Suprapubic skin (tissue), 4 donors: ENCODE results near the gene ENG. TPM values are rescaled to one million over a fixed set of nuclear protein-coding genes. Genes with fewer than 3 reads are reported as not detected.
A peak's percentile ranks its signal among the peaks of the same experiment; 100 is the strongest.

Experiments
- DNase-seq, 2 donors: peaks; one replicate each; pipeline ENCODE4 v3.0.0-alpha.2; 2019; ENCODE audit warnings: low spot score in 2 of 2
- H3K27ac ChIP-seq: fragments of 200-600 bp; sonication (generic); one replicate; pipeline ENCODE4 v1.5.1; 2019
- H3K27me3 ChIP-seq: fragments of 200-600 bp; sonication (generic); one replicate; pipeline ENCODE4 v1.5.1; 2019
- H3K36me3 ChIP-seq: fragments of 200-600 bp; sonication (generic); one replicate; pipeline ENCODE4 v1.5.1; 2019
- H3K4me1 ChIP-seq: fragments of 200-600 bp; sonication (generic); one replicate; pipeline ENCODE4 v1.5.1; 2019
- H3K4me3 ChIP-seq: fragments of 200-600 bp; sonication (generic); one replicate; pipeline ENCODE4 v1.5.1; 2019; ENCODE audit warnings: mild to moderate bottlenecking
- H3K9me3 ChIP-seq: fragments of 200-600 bp; sonication (generic); one replicate; pipeline ENCODE4 v1.5.1; 2019
- CTCF ChIP-seq, 2 donors: fragments of 200-600 bp in 1 of 2; fragments of 450-650 bp in 1 of 2; sonication (generic) in 1 of 2; IDR thresholded peaks; one replicate each; pipeline ENCODE4 v1.5.1; 2016 to 2019; ENCODE audit warnings: antibody characterized with exemption in 2 of 2, mild to moderate bottlenecking in 1 of 2, moderate library complexity in 1 of 2
- EP300 ChIP-seq: sonication (generic); formaldehyde crosslinking; IDR thresholded peaks from one replicate; pipeline ENCODE4 v1.6.1; 2017; ENCODE audit warnings: antibody characterized with exemption
- POLR2A ChIP-seq, 2 donors: fragments of 450-650 bp; IDR thresholded peaks; one replicate each; pipeline ENCODE4 v1.6.1; 2017; ENCODE audit warnings: antibody characterized with exemption in 2 of 2, mild to moderate bottlenecking in 2 of 2, moderate library complexity in 2 of 2
- POLR2AphosphoS5 ChIP-seq, 3 donors: sonication (generic); formaldehyde crosslinking; IDR thresholded peaks; one replicate each; pipeline ENCODE4 v1.6.1; 2017; ENCODE audit warnings: antibody characterized with exemption in 3 of 3
- WGBS: methylation state at CpG from one replicate; pipeline ENCODE4 v1.1.5; 2018; 5-methylcytosine and 5-hydroxymethylcytosine counted together
- total RNA-seq, 4 donors: library from RNA; depleted of rRNA; stranded (reverse); fragments of >200 nt; gene quantifications; one replicate each; pipeline ENCODE4 v1.1.0, GENCODE V29; 2016

The ENG gene
- total RNA-seq, 4 donors from 2014 or later, result 17.2 to 38.7 (median 31.2) TPM

DNA sequence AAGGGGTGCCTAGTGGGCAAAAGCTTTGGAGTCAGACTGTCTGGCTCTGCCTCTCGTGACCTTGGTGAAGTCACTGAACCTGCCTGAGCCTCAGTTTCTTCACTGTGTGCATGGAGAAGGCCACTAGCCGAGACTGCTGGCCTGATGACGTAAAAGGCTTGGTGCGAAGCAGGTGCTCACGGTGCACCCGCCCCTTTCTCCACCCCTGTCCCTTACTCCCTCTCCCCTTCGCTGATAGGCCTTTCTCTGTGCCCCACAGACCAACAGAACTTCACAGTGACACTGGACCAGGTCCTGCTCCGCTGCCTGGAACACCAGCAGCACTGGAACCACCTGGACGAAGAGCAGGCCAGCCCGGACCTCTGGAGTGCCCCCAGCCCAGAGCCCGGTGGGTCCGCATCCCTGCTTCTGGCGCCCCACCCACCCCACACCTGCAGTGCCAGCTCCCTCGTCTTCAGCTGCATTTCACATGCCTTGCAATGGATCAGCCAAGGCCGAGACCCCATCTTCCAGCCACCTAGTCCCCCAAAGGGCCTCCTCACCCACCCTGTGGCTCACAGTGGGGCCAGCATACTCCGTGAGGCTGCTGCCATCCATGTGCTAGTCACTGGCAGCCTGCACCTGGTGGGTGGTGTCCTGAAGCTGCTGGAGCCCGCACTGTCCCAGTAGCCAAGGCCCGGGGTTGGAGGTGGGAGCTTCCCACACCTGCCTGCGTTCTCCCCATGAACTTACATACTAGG, 41.4 kb downstream of the ENG start:
- no peak overlapping the region for H3K27ac ChIP-seq
- no peaks in the 10 kb centered on the region for H3K9me3 ChIP-seq
- H3K4me1 ChIP-seq, result peaks cover 10% of the 10 kb centered on the region
- H3K36me3 ChIP-seq, result peaks cover 69% of the 10 kb centered on the region
- no peak overlapping the region for H3K4me3 ChIP-seq
- DNase-seq, result no peak
- TF ChIP-seq POLR2A (IDR thresholded peaks at IDR 0.05), result no peak
- TF ChIP-seq EP300, result no peak
- TF ChIP-seq CTCF (IDR thresholded peaks at IDR 0.05), result no peak
- TF ChIP-seq POLR2AphosphoS5 (IDR thresholded peaks at IDR 0.05), result no peak
- WGBS, result 93% methylated on average over 15 of the region's 19 CpGs
- H3K27me3 ChIP-seq, result no peaks in the 10 kb centered on the region

- Histone ChIP-seq H3K4me1 (peaks cover 10% of the 10 kb centered on the region), H3K36me3 (peaks cover 69% of the 10 kb centered on the region), H3K27ac (no peak overlapping the region), H3K27me3 (no peaks in the 10 kb centered on the region), H3K9me3 (no peaks in the 10 kb centered on the region), H3K4me3 (no peak overlapping the region)
- no peak for DNase-seq
- 82% methylated on average over 6 of the region's 6 CpGs for WGBS
- no peak for TF ChIP-seq EP300
Observed at GRCh38 chr9:127812011-127812410, 42.4 kb downstream of the ENG start.

DNA sequence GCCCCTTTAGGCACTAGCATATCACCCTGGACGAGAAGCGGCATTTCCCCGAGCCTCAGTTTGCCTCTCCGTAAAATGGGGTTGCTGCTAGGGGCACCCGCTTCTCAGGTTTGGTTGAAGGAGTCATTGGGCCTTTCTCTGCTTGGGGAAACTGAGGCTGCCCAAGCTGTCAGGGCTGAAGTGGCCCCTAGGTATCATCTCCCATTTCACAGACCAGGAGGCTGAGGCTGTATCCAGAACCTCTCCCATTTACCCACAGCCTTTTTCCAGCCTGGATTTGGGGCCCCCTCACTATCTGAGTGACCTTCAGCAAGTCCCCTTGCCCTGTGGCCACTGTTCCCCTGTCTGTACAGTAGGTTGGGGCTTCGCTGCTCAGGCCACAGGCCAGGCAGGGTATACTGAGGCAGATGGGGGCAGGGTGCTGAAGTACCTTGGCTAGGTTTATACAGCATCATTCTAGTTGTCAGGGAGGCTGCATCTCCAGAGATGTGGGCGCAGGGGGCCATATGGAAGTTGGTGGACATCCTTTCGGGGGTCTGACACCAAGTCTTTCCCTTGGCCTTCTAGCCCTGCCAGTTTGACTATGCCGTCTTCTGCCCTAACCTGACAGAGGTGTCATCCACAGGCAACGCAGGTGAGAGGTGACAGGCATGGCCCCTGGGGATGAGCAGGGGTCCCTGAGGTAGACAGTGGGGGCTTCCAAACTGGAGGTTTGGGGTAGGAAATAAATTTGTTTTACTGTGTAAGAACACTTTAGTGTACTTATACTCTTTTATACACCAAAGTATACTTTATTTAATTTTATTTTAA, 43.9 kb downstream of the ENG start:
- H3K4me3 ChIP-seq, result no peak overlapping the region
- no peaks in the 10 kb centered on the region for H3K9me3 ChIP-seq
- DNase-seq, result no peak
- TF ChIP-seq EP300 (no peak), CTCF (IDR thresholded peaks at IDR 0.05) (no peak), POLR2AphosphoS5 (IDR thresholded peaks at IDR 0.05) (no peak), POLR2A (IDR thresholded peaks at IDR 0.05) (no peak)
- H3K4me1 ChIP-seq, result peaks cover 10% of the 10 kb centered on the region
- WGBS, result 98% methylated on average over 10 of the region's 10 CpGs
- H3K27me3 ChIP-seq, result no peaks in the 10 kb centered on the region
- peaks cover 65% of the 10 kb centered on the region for H3K36me3 ChIP-seq
- H3K27ac ChIP-seq, result no peak overlapping the region

GRCh38 chr9:127809540-127810377, 44.7 kb downstream of the ENG start:
- Histone ChIP-seq H3K27me3 (no peaks in the 10 kb centered on the region), H3K4me3 (peak overlapping the region; percentile 27), H3K4me1 (peaks cover 12% of the 10 kb centered on the region), H3K9me3 (no peaks in the 10 kb centered on the region), H3K27ac (no peak overlapping the region), H3K36me3 (peaks cover 60% of the 10 kb centered on the region)
- no peak for TF ChIP-seq CTCF (IDR thresholded peaks at IDR 0.05)
- TF ChIP-seq POLR2A (IDR thresholded peaks at IDR 0.05), result no peak
- TF ChIP-seq EP300, result no peak
- no peak for TF ChIP-seq POLR2AphosphoS5 (IDR thresholded peaks at IDR 0.05)
- 62% methylated on average over 5 of the region's 57 CpGs for WGBS
- no peak for DNase-seq

DNA sequence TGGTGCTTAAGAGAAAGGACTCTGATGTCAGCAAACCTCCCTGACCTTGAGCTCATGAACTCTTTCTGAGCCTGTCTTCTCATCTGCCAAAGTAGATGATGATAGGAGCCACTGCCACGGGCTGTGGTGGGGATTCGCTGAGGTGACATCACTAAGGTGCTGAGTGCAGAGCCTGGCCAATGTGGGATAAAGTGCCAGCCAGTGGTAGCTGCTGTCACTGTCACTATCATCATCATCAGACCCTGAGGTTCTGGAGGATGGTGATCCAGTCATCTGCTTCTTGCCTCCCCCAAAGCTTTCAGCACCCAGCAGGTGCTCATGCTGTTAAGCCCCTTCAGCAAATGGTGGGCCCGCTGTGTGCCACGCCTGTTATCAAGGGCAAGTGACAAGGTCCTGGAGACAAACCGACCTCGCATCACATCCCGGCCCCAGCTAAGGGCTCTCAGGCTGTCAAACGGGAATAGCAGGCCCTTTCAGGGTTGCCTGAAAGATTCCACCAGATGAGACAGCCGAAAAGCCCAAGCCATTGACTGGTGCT, 45.4 kb downstream of the ENG start:
- H3K36me3 ChIP-seq, result peaks cover 53% of the 10 kb centered on the region
- no peak overlapping the region for H3K27ac ChIP-seq
- H3K27me3 ChIP-seq, result no peaks in the 10 kb centered on the region
- H3K4me1 ChIP-seq, result peaks cover 19% of the 10 kb centered on the region
- H3K9me3 ChIP-seq, result no peaks in the 10 kb centered on the region
- WGBS, result 77% methylated on average over 5 of the region's 9 CpGs
- DNase-seq, result no peak
- no peak for TF ChIP-seq POLR2A (IDR thresholded peaks at IDR 0.05)
- no peak for TF ChIP-seq EP300
- TF ChIP-seq POLR2AphosphoS5 (IDR thresholded peaks at IDR 0.05), result no peak
- TF ChIP-seq CTCF (IDR thresholded peaks at IDR 0.05), result no peak
- H3K4me3 ChIP-seq, result peak overlapping the region; percentile 27
